Esophagus muscularis mucosa (tissue), 3 donors: ENCODE measurements around the gene HAUS5.

Source experiments
- CTCF ChIP-seq, 3 experiments: fragments of 200-600 bp in 2 of 3; fragments of 450-650 bp in 1 of 3; sonication (generic) in 2 of 3; IDR thresholded peaks; one replicate each; pipeline ENCODE4 v1.5.1; 2017 to 2019; ENCODE audit warnings: antibody characterized with exemption in 3 of 3, mild to moderate bottlenecking in 2 of 3, moderate library complexity in 1 of 3
- POLR2A ChIP-seq: fragments of 450-650 bp; IDR thresholded peaks from one replicate; pipeline ENCODE4 v1.6.1; 2017; ENCODE audit warnings: antibody characterized with exemption, moderate library complexity, mild to moderate bottlenecking, low read depth
- POLR2AphosphoS5 ChIP-seq, 2 donors: sonication (generic); formaldehyde crosslinking; IDR thresholded peaks; one replicate each; pipeline ENCODE4 v1.6.1; 2017; ENCODE audit warnings: antibody characterized with exemption in 2 of 2

GRCh38 chr19:35670686-35671085, 58.2 kb downstream of the HAUS5 start:
- TF ChIP-seq CTCF (IDR thresholded peaks at IDR 0.05) (no peak), POLR2A (no peak), POLR2AphosphoS5 (IDR thresholded peaks at IDR 0.05) (no peak)
